GM23248 (cell line): ENCODE data around the gene MYO1E.

Experiments used
- EZH2 ChIP-seq: fragments of 200-600 bp; sonication (generic); IDR thresholded peaks from 2 replicates; pipeline ENCODE4 v1.6.1; 2018; ENCODE audit warnings: antibody characterized with exemption, mild to moderate bottlenecking; ENCODE audit not compliant: insufficient read depth, poor library complexity, severe bottlenecking
- EZH2phosphoT487 ChIP-seq: fragments of 200-600 bp; sonication (generic); IDR thresholded peaks from 2 replicates; pipeline ENCODE4 v1.6.1; 2018; ENCODE audit warnings: antibody characterized with exemption, moderate library complexity, mild to moderate bottlenecking, low read depth; ENCODE audit not compliant: insufficient read depth

- TF ChIP-seq EZH2phosphoT487 (no peak), EZH2 (no peak)
These were observed 206.9 kb downstream of the MYO1E start for GRCh38 chr15:59165726-59166125.
